Measurements from ENCODE around the gene MCC.

Gene MCC

GRCh38 chr5:113255579-113256386 is 232.5 kb downstream of the MCC start:
- FAIRE-seq, result no peak
- no peak for TF ChIP-seq TAF1 (IDR thresholded peaks at IDR 0.05; ENCODE audit: low read depth, low read length)
- TF ChIP-seq POLR2AphosphoS5 (IDR thresholded peaks at IDR 0.05; ENCODE audit: low read depth, low read length), result no peak
- no peak for TF ChIP-seq POLR2A (IDR thresholded peaks at IDR 0.05; ENCODE audit: low read depth, low read length)
- no peak for TF ChIP-seq POU2F2 (IDR thresholded peaks at IDR 0.05; ENCODE audit: low read depth, low read length)
- TF ChIP-seq PAX5 (IDR thresholded peaks at IDR 0.05; ENCODE audit: insufficient read depth, low read length, severe bottlenecking), result no peak
- no peak for DNase-seq (ENCODE audit: insufficient read length, low spot score)

GRCh38 chr5:113255105-113255504 is 233.1 kb downstream of the MCC start:
- TF ChIP-seq POU2F2 (IDR thresholded peaks at IDR 0.05; ENCODE audit: low read depth, low read length), result no peak
- TF ChIP-seq POLR2A (IDR thresholded peaks at IDR 0.05; ENCODE audit: low read depth, low read length), result no peak
- TF ChIP-seq TAF1 (IDR thresholded peaks at IDR 0.05; ENCODE audit: low read depth, low read length), result no peak
- TF ChIP-seq PAX5 (IDR thresholded peaks at IDR 0.05; ENCODE audit: insufficient read depth, low read length, severe bottlenecking), result no peak
- no peak for TF ChIP-seq POLR2AphosphoS5 (IDR thresholded peaks at IDR 0.05; ENCODE audit: low read depth, low read length)
- TF ChIP-seq SPI1 (IDR thresholded peaks at IDR 0.05; ENCODE audit: low read depth, low read length), result no peak
- no peak for FAIRE-seq
- no peak for DNase-seq (ENCODE audit: insufficient read length, low spot score)

GRCh38 chr5:113253037-113253436 is 235.2 kb downstream of the MCC start:
- no peak for FAIRE-seq
- DNase-seq (ENCODE audit: insufficient read length, low spot score), result no peak
- TF ChIP-seq POLR2A (IDR thresholded peaks at IDR 0.05; ENCODE audit: low read depth, low read length), result no peak
- TF ChIP-seq POU2F2 (IDR thresholded peaks at IDR 0.05; ENCODE audit: low read depth, low read length), result no peak
- TF ChIP-seq TAF1 (IDR thresholded peaks at IDR 0.05; ENCODE audit: low read depth, low read length), result no peak
- no peak for TF ChIP-seq PAX5 (IDR thresholded peaks at IDR 0.05; ENCODE audit: insufficient read depth, low read length, severe bottlenecking)
- TF ChIP-seq POLR2AphosphoS5 (IDR thresholded peaks at IDR 0.05; ENCODE audit: low read depth, low read length), result no peak
- no peak for TF ChIP-seq SPI1 (IDR thresholded peaks at IDR 0.05; ENCODE audit: low read depth, low read length)

GRCh38 chr5:113252066-113252465 is 236.2 kb downstream of the MCC start:
- DNase-seq (ENCODE audit: insufficient read length, low spot score) (no peak), FAIRE-seq (no peak)
- TF ChIP-seq TAF1 (IDR thresholded peaks at IDR 0.05; ENCODE audit: low read depth, low read length) (no peak), POU2F2 (IDR thresholded peaks at IDR 0.05; ENCODE audit: low read depth, low read length) (no peak), POLR2A (IDR thresholded peaks at IDR 0.05; ENCODE audit: low read depth, low read length) (no peak), POLR2AphosphoS5 (IDR thresholded peaks at IDR 0.05; ENCODE audit: low read depth, low read length) (no peak), SPI1 (IDR thresholded peaks at IDR 0.05; ENCODE audit: low read depth, low read length) (no peak), PAX5 (IDR thresholded peaks at IDR 0.05; ENCODE audit: insufficient read depth, low read length, severe bottlenecking) (no peak)

- FAIRE-seq (no peak), DNase-seq (ENCODE audit: insufficient read length, low spot score) (no peak)
- no peak for TF ChIP-seq TAF1 (IDR thresholded peaks at IDR 0.05; ENCODE audit: low read depth, low read length)
- no peak for TF ChIP-seq POU2F2 (IDR thresholded peaks at IDR 0.05; ENCODE audit: low read depth, low read length)
- TF ChIP-seq POLR2A (IDR thresholded peaks at IDR 0.05; ENCODE audit: low read depth, low read length), result no peak
- no peak for TF ChIP-seq POLR2AphosphoS5 (IDR thresholded peaks at IDR 0.05; ENCODE audit: low read depth, low read length)
- no peak for TF ChIP-seq SPI1 (IDR thresholded peaks at IDR 0.05; ENCODE audit: low read depth, low read length)
Measured at GRCh38 chr5:113250341-113250953, 237.8 kb downstream of the MCC start.

GRCh38 chr5:113249206-113249605 is 239.0 kb downstream of the MCC start:
- DNase-seq (ENCODE audit: insufficient read length, low spot score), result no peak
- FAIRE-seq, result no peak
- TF ChIP-seq POLR2AphosphoS5 (IDR thresholded peaks at IDR 0.05; ENCODE audit: low read depth, low read length), result no peak
- TF ChIP-seq TAF1 (IDR thresholded peaks at IDR 0.05; ENCODE audit: low read depth, low read length), result no peak
- TF ChIP-seq POU2F2 (IDR thresholded peaks at IDR 0.05; ENCODE audit: low read depth, low read length), result no peak
- no peak for TF ChIP-seq SPI1 (IDR thresholded peaks at IDR 0.05; ENCODE audit: low read depth, low read length)
- no peak for TF ChIP-seq PAX5 (IDR thresholded peaks at IDR 0.05; ENCODE audit: insufficient read depth, low read length, severe bottlenecking)
- TF ChIP-seq POLR2A (IDR thresholded peaks at IDR 0.05; ENCODE audit: low read depth, low read length), result no peak

GRCh38 chr5:113246361-113246870 is 241.8 kb downstream of the MCC start:
- FAIRE-seq (no peak), DNase-seq (ENCODE audit: insufficient read length, low spot score) (no peak)
- TF ChIP-seq POU2F2 (IDR thresholded peaks at IDR 0.05; ENCODE audit: low read depth, low read length), result no peak
- TF ChIP-seq PAX5 (IDR thresholded peaks at IDR 0.05; ENCODE audit: insufficient read depth, low read length, severe bottlenecking), result no peak
- no peak for TF ChIP-seq POLR2A (IDR thresholded peaks at IDR 0.05; ENCODE audit: low read depth, low read length)
- no peak for TF ChIP-seq POLR2AphosphoS5 (IDR thresholded peaks at IDR 0.05; ENCODE audit: low read depth, low read length)
- no peak for TF ChIP-seq SPI1 (IDR thresholded peaks at IDR 0.05; ENCODE audit: low read depth, low read length)
- TF ChIP-seq TAF1 (IDR thresholded peaks at IDR 0.05; ENCODE audit: low read depth, low read length), result no peak

- DNase-seq (ENCODE audit: insufficient read length, low spot score) (no peak), FAIRE-seq (no peak)
- TF ChIP-seq TAF1 (IDR thresholded peaks at IDR 0.05; ENCODE audit: low read depth, low read length), result no peak
- no peak for TF ChIP-seq POU2F2 (IDR thresholded peaks at IDR 0.05; ENCODE audit: low read depth, low read length)
Measured at GRCh38 chr5:113245427-113246225, 242.6 kb downstream of the MCC start.

GRCh38 chr5:113244966-113245365 is 243.3 kb downstream of the MCC start:
- DNase-seq (ENCODE audit: insufficient read length, low spot score) (no peak), FAIRE-seq (no peak)
- TF ChIP-seq PAX5 (IDR thresholded peaks at IDR 0.05; ENCODE audit: insufficient read depth, low read length, severe bottlenecking), result no peak
- TF ChIP-seq SPI1 (IDR thresholded peaks at IDR 0.05; ENCODE audit: low read depth, low read length), result no peak
- no peak for TF ChIP-seq POLR2AphosphoS5 (IDR thresholded peaks at IDR 0.05; ENCODE audit: low read depth, low read length)
- no peak for TF ChIP-seq TAF1 (IDR thresholded peaks at IDR 0.05; ENCODE audit: low read depth, low read length)
- TF ChIP-seq POU2F2 (IDR thresholded peaks at IDR 0.05; ENCODE audit: low read depth, low read length), result no peak
- no peak for TF ChIP-seq POLR2A (IDR thresholded peaks at IDR 0.05; ENCODE audit: low read depth, low read length)

All from GM12891 (cell line).